SK-N-MC (cell line): ENCODE data around the gene SLC1A2.

Experiments used
- EZH2 ChIP-seq: fragments of 200-600 bp; sonication (generic); IDR thresholded peaks from one replicate; pipeline ENCODE4 v1.6.1; 2017; ENCODE audit warnings: antibody characterized with exemption
- POLR2AphosphoS5 ChIP-seq: IDR thresholded peaks from 2 replicates; pipeline ENCODE4 v1.6.1; 2012; ENCODE audit warnings: mild to moderate bottlenecking, low read depth, low read length, borderline replicate concordance

GRCh38 chr11:35363246-35363801, 56.0 kb downstream of the SLC1A2 start:
- no peak for TF ChIP-seq EZH2
- no peak for TF ChIP-seq POLR2AphosphoS5
